GM19238 (cell line): ENCODE data around the gene ACVR1.
"Not testable (repeated sequence)": the region's sequence is repeated elsewhere in the genome, so short reads cannot be mapped to it uniquely, and the experiment has no call there.

ENCODE experiments used
- DNase-seq: peaks from one replicate; pipeline ENCODE4 v3.0.0; 2011; ENCODE audit warnings: low spot score; ENCODE audit not compliant: insufficient read length

ACVR1 gene

DNA sequence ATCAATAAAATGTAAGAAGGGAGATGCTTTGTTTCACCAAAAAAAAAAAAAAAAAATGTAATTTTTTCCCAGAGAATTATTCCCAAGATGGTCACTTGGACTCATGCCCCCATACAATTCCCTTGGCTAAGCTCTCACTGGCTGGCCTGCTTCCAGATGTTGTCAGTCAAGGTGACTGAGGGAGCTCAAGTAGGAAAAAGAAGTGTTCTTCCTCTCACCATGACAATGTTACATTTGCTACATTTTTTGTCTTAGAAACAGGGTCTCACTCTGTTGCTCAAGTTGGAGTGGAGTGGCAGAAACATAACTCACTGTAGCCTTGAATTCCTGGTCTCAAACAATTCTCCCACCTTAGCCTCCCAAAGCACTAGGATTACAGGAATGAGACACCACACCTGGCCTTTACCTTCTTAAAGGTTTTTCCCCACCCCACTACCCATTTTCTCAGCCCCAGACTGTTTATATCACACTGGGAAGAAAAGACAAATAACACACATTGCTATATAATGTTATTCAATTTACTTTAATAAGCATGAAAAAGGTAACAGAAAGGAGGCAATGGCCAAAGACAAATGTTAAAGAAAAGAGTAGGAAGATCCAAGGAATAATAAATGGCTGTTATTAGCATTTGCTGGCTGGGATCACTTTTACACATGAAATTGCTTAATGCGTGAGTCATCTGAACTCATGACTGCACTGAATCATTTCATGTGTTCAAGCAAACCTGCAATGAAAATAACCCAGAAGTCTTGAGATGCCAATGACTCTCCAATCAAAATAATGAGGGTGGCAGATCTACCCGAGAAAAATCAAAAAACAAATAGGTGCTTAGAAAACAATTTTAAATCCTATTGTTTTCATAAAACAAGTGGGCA, 45.2 kb downstream of the ACVR1 start:
- no peak for DNase-seq

- no peak for DNase-seq
Observed at GRCh38 chr2:157830266-157830665, 45.9 kb downstream of the ACVR1 start.

- no peak for DNase-seq
Observed at GRCh38 chr2:157827377-157827776, 48.8 kb downstream of the ACVR1 start.

- not testable (repeated sequence) for DNase-seq
Observed at GRCh38 chr2:157826644-157827043, 49.5 kb downstream of the ACVR1 start.

- no peak for DNase-seq
Observed at GRCh38 chr2:157825885-157826284, 50.2 kb downstream of the ACVR1 start.

- DNase-seq: no peak
Observed at GRCh38 chr2:157822993-157823392, 53.1 kb downstream of the ACVR1 start.

GRCh38 chr2:157822533-157822932, 53.6 kb downstream of the ACVR1 start:
- no peak for DNase-seq

GRCh38 chr2:157821519-157822131, 54.5 kb downstream of the ACVR1 start:
- DNase-seq: no peak

DNA sequence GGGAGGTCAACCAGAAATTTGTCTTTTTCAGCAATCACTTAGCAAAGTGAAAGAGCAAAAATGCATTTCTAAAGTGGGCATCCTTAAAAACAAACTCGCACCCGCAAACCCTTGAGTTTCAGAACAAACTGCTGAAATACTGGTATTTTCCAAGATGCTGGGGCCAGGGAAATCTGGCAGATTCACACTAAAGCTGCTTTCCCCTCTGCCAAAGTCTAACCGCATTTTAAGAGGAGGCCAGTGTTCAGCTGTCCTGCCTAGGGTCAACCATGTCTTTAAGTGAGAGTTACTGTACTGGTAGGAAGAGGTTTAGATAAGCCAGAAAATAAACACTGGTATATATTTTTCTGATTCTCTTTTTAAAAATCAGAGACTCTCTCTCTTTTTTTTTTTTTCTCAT, 55.9 kb downstream of the ACVR1 start:
- DNase-seq: no peak

DNA sequence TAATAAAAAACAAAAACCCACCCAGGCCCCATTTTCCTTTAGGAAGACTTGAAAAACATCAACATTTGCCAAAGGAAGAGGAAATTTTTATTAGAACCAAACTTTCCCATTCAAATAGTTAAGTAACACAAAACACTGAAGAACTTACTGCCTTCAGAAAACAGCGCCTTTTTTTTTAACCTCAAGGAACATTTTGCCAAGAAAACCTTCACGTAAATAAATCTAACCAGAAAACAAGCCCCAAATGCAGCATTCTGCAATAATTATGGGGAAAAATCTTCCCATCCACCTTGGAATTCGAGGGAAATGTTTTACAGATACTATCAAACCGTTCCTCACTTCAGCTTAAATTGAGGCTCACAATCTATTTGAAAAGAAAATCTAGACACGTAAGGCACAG, 56.4 kb downstream of the ACVR1 start:
- no peak for DNase-seq

GRCh38 chr2:157818227-157818626, 57.9 kb downstream of the ACVR1 start:
- DNase-seq: no peak

- DNase-seq: no peak
Observed at GRCh38 chr2:157815421-157815820, 60.7 kb downstream of the ACVR1 start.

- no peak for DNase-seq
Observed at GRCh38 chr2:157813467-157813866, 62.7 kb downstream of the ACVR1 start.

DNA sequence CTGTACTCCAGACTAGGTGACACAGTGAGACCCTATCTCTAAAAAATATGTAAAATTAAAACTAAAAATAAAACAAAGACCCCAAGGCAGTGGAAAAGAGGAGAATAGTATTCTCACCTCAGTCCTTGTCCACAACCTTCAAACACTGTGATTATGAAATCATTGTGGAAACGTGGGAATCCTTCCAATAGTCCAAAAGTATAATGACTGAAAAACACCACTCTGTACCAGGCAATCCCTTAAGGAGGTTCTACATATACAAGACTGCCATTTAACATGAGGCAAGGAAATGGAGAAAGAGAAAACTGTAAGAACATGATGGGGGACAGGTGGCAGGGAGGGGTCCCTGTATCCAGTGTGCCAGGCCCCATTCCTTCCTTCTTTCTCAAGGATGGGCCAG, 66.1 kb downstream of the ACVR1 start:
- DNase-seq: no peak

DNA sequence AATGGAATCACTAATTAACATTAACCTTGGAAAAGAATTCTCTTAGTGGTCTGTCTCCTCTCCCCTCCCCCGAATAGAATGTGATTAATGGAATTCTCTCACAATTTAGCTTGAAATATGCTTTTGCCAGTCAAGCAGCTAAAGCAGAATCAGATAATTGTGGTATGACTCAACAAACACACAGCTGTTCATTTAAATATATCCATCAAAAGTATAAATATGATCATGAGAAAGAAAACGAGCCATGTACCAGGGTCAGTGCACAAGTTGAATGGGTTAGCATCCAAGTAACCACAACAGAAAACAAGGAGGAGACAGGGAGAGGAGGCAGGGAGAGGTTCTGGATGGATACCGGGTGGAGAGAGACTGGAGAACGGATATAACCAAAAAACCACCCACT, 66.9 kb downstream of the ACVR1 start:
- DNase-seq: no peak

GRCh38 chr2:157808421-157808820, 67.7 kb downstream of the ACVR1 start:
- DNase-seq: no peak

DNA sequence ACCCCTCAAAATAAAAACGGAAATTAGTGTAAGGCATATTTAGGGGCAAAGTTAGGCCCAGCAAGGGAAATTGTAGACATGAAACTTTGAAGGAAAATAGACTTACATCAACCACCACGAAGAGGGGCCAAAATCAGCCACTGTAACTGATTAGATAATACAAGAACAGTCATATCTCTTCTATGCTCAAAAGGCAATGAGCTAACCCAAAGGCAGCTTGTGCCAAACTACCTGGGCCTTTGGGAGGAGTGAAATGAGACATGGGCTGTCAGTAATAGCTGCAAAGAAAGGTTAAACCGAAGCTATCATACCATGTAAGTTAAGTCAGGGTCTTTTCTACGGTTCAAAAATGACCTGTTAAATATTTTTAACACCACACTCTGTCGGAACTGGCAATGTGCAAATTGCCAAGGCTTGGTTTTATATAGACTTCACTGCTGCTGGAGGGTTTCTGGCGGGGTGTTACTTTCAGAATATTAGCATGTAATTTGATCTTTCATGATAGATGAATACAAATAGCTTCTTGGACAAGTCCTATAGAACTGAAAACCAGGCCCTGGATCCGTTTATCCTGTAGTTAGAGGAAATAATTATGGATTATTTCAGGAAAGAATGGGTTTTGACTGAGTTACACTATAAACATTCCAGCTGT, 69.6 kb downstream of the ACVR1 start:
- no peak for DNase-seq

GRCh38 chr2:157805519-157805918, 70.6 kb downstream of the ACVR1 start:
- DNase-seq: no peak

GRCh38 chr2:157804355-157804754, 71.8 kb downstream of the ACVR1 start:
- no peak for DNase-seq

DNA sequence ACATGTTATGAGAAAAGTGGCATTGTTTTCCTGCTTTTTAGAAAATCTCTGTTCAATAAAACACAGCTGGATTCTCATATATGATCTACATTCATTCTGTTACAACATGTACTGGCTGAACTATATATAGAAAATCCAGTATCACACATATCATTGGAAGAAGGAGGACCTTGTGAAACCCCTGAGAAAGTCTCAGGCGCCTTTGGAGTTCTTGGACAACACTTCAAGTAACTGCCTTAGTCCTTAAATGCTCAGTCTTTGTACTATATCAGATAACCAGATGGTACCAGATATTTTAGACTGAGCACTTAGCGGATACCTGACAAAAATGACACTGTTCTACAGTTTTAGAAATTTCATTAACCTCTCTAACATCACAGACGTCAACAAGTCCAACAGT, 72.2 kb downstream of the ACVR1 start:
- no peak for DNase-seq

DNA sequence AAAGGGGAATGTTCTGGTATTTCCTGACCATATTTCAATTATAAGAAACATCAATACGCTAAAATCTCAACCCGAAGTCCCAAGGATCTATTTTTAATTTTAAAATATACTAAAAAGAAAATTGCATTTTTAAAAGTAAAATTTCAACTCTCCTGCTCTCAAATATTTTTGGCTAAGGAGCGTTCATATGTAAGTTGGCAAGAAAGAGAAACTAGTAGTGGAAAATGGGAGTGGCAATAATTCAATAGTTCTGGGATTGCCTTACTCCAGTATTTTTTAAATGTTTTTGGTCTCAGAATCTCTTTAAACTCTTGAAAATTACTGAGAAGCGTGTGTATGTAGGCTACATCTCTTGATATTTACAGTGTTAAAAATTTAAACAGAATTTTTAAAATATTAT, 72.7 kb downstream of the ACVR1 start:
- no peak for DNase-seq

GRCh38 chr2:157800838-157801495, 75.2 kb downstream of the ACVR1 start:
- DNase-seq: no peak
